ENCODE data around the gene HOXA4.

- TF ChIP-seq CTCF (IDR thresholded peaks at IDR 0.05 in 2 of 3, conservative IDR thresholded peaks at IDR 0.05 in 1 of 3; ENCODE audit: borderline replicate concordance in 1 of 3, insufficient read depth in 1 of 3, low read depth in 2 of 3, low read length in 2 of 3) = no peak
- no peak for TF ChIP-seq RAD21 (IDR thresholded peaks at IDR 0.05; ENCODE audit: low read depth)
- no peak for TF ChIP-seq JUND (IDR thresholded peaks at IDR 0.05)
- TF ChIP-seq, protein P1, sequence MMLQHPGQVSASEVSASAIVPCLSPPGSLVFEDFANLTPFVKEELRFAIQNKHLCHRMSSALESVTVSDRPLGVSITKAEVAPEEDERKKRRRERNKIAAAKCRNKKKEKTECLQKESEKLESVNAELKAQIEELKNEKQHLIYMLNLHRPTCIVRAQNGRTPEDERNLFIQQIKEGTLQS (IDR thresholded peaks at IDR 0.05) = no peak
- TF ChIP-seq YY1 (IDR thresholded peaks at IDR 0.05; ENCODE audit: extremely low read depth, insufficient replicate concordance, low read depth, low read length) = no peak
- no peak for TF ChIP-seq EZH2phosphoT487 (IDR thresholded peaks at IDR 0.05; ENCODE audit: borderline replicate concordance)
- TF ChIP-seq, protein P2, sequence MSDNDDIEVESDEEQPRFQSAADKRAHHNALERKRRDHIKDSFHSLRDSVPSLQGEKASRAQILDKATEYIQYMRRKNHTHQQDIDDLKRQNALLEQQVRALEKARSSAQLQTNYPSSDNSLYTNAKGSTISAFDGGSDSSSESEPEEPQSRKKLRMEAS (IDR thresholded peaks at IDR 0.05) = no peak
- TF ChIP-seq POLR2A (IDR thresholded peaks at IDR 0.05; ENCODE audit: borderline replicate concordance, extremely low read depth, insufficient read depth, insufficient read length) = no peak
- no peak for TF ChIP-seq ZNF274 (IDR thresholded peaks at IDR 0.05; ENCODE audit: low read depth, low read length)
- no peak for TF ChIP-seq POLR2AphosphoS5 (IDR thresholded peaks at IDR 0.05; ENCODE audit: low read depth, low read length)
- no peak for TF ChIP-seq EZH2 (IDR thresholded peaks at IDR 0.05)
These were observed 29.6 kb upstream of the HOXA4 start for GRCh38 chr7:27160145-27160545.
